ENCODE measurements around the gene THSD4.
"Not testable (repeated sequence)": the region's sequence is repeated elsewhere in the genome, so short reads cannot be mapped to it uniquely, and the experiment has no call there.

Gene THSD4

DNA sequence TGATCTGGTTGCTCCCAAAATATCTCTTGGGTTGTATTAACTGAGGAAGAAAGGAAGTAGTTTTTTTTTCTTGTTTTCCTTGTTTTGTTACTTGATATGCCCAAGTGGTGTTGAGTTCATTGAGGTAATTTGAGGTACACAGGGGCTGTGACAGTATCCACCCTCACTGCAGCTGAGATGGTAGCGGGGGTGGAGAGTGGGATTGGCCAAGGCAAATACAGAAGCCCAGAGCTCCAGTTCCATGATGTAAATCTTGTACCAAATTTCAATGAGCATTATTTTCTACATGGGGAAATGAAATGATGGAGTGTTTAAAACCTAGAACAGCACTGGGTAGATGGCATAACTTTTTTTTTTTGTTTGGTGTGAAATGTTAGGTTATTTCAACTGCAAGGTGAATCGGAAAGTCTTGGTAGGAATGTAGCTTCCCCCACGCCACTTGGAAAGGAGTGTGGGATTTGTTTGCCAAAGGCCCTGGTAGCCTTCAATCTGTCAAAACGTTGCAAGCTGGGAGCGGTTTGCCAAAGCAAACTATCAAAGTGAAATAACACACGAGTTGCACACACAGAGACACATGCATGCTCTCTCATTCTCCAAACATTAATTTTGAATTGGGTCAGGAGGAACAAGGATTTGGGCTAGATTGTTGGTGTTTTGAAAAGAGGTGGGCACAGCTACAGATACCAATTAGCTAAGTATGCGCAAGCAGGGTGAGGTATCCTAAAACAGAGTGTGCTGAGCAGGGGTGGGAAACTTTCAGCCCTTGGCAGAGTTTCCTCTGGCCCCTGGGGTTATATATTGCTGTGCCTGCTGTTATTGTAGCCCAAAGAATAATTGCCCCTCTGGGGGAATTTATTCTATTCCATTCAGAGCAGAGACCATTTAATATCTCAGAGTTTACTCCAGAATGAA lies 34.6 kb downstream of the THSD4 start:
- DNase-seq (ENCODE audit: low spot score): no peak

DNA sequence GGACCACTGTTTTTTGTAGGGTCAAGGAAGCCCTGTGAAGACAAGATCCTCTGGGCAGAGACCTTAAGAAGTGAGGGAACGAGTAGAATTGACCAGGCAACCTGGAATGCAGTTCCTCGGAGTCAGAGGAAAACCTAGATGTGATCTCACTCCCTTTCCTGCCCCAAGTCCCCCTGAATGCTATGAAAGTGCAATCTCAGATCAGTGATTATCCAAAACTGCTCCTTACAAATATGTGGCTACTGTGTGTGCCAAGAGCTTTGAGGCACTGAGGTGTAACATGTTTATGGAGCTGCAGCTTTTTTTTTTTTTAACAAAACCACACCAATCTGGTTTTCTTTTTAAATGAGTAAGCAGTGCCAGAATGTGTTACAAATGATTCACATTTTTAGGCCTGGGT lies 35.8 kb downstream of the THSD4 start:
- DNase-seq (ENCODE audit: low spot score): no peak

DNA sequence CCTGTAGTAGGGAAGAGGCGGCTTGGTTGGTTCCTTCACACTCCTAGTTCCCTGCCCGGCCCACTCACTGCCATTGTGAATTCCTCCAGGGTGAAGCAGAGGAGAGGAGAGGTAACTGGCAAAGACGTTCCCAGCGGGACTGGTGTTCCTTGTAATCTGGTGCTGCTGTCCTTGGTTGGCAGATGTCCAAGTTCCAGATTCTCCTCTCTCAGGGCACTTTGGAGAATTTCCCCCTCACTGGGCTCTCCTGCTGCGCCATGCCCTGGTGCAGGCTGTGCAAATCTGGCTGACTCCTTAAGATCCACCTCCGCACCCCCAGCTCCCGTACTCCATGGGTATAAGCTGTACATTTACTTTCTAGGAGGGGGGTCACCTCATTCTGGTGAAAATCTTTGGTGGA lies 37.3 kb downstream of the THSD4 start:
- DNase-seq (ENCODE audit: low spot score): no peak

DNA sequence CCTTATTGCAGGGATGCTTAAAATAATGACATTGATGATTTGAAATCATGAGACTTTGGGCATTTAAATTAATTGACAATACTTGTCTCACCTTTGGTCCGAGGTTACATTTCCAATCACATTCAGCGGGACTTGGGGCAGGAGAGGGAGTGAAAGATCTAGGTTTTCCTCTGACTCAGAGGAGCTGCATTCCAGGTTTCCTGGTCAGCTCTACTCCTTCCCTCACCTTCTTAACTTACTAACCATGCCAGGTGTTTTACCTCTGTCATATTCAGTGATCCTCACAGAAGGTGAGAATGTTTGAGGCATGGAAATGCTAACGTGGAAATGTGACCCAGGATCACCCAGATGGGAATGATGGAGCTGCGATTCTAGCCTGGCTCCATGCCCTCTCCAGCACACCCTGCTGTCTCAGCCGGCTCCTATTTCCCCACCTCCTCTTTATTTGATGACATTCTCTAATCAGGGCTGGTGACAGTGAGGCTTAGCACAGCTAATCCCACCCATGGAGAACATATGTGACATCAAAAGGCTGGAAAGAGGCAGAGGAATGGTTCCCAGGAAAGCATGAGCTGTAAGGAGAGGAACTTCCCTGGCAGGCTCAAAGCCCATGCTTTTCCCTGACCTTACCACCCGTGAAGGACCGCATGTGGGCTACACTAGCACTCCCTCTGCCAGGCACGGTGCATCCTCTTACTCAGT lies 38.7 kb downstream of the THSD4 start:
- DNase-seq (ENCODE audit: low spot score): no peak

DNA sequence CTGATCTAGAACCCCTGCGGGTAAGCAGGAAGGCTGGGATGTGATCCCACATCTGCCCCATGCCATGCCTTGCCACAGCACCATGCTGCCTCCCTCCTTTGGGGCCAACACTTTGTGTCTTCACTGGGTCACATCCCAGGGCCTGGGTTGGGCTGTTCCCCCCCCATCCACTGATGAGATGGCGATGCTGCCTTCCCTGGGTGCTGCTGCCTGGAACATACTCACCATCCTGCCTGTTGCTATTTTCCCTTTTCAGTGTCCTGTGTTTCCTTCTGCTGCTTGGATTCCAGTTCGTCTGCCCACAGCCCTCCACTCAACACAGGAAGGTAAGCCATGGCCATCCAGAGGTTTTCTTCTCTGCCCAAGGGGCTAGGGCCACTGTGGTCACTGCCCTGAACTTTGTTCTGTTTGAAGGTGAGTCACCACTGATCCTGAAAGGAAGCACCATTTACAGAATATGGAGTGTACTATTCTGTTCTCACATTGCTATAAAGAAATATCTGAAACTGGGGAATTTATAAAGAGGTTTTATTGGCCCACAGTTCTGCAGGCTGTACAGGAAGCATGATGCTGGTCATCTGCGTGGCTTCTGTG lies 39.4 kb downstream of the THSD4 start:
- no peak for DNase-seq (ENCODE audit: low spot score)

DNA sequence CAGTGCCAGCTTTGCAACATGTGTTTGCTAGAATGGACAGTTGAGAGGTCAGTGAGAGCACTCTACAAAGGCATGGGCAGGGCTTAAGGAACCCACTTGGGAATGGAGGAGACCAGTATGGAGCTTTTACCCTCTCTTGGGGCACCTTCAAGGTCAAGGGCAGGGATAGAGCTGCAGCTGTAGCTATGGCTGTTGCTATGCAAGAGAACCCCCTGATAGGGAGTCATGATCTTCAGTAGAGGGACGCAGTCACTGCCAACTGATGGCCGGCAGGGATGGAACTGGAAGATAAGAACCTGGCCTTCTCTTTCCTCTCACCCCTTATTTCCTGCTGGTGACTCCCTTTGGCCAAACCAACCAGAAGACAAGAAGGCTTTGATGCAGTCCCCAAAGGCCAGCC lies 40.3 kb downstream of the THSD4 start:
- no peak for DNase-seq (ENCODE audit: low spot score)

DNA sequence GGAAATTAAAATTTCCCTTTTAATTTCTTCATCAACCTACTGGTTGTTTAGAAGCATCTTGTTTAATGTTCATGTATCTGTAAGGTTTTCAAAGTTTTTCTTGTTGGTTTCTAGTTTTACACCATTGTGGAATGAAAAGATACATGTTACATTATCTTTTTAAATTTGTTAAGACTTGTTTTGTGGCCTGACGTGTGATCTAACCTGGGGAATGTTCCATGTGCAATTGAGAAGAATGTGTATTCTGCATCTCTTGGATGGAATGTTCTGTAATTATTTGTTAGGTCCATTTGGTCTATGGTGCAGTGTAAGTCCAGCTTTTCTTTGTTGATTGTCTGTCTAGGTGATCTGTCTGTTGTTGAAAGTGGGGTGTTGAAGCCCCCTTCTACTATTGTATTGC lies 45.7 kb downstream of the THSD4 start:
- DNase-seq (ENCODE audit: low spot score): no peak

DNA sequence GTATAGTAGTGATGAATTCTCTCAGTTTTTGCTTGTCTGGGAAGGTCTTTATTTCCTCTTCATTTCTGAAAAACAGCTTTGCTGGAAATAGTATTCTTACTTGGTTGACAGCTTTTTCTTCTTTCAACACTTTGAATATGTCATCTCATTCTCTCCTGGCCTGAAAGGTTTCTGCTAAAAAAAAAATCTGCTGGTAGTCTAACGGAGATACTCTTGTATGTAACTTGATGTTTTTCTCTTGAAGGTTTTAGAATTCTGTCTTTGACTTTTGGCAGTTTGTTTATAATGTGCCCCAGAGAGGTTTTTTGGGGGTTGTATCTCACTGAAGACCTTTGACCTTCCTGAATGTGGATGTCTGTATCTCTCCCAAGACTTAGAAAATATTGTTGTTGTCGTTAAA lies 47.0 kb downstream of the THSD4 start:
- no peak for DNase-seq (ENCODE audit: low spot score)

DNA sequence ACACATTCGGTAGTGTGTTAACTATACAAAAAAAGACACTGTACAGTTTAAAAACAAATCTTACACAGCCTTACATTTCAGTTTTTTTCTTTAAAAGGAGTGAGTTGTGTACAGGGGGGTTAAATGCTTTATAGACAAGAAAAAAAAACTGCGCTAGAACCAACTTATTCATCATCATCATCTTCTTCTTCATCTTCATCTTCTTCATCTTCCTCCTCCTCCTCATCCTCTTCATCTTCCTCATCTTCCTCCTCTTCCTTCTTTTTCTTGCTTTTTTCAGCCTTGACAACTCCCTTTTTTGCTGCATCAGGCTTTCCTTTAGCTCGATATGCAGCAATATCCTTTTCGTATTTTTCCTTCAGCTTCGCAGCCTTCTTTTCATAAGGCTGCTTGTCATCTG lies 49.3 kb downstream of the THSD4 start:
- DNase-seq (ENCODE audit: low spot score): not testable (repeated sequence)

DNA sequence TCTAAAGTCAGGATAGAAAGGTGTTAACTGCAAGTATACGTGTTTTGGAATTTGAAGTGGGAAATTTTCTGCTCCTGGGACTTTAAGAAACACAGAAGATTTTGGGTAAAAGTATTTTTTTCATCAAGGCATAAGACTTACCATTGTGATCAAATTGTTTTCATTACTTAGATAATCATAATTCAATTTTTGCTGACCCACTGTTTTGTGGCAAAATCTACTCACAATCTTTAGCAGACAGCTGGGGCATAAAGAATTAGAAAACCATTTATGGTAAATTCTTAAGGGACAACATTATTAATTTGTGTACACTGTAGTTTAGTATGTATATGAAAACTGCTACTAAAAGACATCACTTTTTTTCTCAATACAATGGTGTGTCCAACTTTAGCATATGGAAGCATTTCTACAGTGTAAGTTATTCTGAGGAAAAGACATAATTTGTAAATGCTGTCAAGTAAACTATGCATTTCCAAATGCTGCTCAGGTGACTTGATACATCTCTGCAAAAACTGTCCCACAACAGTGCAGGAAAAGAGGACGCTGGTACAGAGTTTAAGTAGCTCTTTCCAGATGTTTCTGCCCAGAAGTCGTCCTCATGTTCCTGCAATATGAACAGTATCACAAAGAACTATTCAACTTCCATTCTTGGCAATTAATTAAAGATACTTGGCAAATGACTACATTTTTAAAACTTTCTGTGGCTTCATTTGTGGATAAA lies 52.3 kb downstream of the THSD4 start:
- DNase-seq (ENCODE audit: low spot score): no peak

DNA sequence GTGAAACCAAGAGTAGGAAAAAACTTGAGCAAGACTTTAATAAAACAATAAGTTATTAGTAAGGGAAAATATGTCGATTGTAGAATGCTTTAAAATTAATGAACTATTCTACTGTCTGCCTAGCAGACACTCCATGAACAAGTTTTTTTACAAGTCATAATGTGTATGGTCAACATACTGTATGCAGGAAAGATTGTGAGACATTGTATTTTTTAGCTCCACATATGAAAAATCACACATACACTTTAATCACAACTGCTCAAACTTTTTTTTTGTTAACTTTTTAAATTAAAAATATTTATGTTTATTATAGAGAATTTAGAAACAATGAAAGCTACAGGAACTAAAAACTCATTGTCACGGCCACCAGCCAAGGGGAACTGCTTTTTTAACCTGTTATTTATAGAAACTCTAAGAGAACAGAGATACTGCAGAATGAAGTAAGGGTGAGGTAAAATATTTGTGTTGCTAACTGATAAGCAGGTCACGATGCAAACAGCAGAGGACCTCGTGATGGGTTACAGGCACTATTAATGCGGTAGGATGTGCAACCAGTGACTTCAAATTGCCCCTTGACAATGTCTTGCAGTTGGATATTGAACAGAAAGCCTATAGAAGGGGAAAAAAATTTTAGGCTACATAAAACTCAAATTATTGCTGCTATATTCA lies 53.0 kb downstream of the THSD4 start:
- no peak for DNase-seq (ENCODE audit: low spot score)

DNA sequence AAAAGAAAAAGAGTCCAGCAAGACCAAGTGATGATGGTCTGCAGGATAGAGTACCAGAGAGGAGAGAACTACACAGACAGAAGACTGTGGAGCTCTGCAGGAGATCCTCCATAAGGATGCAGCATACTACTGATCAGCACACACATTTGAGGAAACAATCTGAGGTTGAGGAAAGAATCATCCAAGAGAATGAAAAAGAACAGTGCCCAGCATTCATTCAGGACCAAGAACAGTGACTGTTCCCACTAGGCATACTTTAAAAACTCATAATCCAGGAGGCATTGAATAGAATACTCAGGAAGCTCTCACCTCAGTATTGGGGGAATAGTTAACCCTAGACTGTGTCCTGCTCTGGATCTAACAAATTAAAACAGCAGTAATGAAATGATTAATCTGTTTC lies 54.9 kb downstream of the THSD4 start:
- no peak for DNase-seq (ENCODE audit: low spot score)

DNA sequence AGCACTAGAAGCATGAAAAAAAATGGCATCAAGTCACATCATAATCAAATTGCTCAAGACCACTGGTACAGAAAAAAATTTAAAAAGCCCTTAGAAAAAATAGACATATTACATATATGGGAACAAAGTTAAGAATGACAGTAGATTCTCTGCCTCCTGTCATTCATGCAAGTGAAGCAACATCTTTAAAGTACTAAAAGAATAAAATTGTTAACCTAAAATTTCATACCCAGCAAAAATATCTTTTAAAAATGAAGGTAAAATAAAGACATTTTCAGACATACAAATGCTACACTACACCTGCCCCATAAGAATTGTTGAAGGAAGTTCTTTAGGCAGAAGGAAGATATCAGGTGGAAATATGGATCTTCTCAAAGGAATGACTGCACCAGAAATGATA lies 55.9 kb downstream of the THSD4 start:
- DNase-seq (ENCODE audit: low spot score): no peak

DNA sequence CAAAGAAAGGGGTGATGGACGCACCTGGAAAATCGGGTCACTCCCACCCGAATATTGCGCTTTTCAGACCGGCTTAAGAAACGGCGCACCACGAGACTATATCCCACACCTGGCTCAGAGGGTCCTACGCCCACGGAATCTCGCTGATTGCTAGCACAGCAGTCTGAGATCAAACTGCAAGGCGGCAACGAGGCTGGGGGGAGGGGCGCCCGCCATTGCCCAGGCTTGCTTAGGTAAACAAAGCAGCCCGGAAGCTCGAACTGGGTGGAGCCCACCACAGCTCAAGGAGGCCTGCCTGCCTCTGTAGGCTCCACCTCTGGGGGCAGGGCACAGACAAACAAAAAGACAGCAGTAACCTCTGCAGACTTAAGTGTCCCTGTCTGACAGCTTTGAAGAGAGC lies 59.1 kb downstream of the THSD4 start:
- not testable (repeated sequence) for DNase-seq (ENCODE audit: low spot score)

DNA sequence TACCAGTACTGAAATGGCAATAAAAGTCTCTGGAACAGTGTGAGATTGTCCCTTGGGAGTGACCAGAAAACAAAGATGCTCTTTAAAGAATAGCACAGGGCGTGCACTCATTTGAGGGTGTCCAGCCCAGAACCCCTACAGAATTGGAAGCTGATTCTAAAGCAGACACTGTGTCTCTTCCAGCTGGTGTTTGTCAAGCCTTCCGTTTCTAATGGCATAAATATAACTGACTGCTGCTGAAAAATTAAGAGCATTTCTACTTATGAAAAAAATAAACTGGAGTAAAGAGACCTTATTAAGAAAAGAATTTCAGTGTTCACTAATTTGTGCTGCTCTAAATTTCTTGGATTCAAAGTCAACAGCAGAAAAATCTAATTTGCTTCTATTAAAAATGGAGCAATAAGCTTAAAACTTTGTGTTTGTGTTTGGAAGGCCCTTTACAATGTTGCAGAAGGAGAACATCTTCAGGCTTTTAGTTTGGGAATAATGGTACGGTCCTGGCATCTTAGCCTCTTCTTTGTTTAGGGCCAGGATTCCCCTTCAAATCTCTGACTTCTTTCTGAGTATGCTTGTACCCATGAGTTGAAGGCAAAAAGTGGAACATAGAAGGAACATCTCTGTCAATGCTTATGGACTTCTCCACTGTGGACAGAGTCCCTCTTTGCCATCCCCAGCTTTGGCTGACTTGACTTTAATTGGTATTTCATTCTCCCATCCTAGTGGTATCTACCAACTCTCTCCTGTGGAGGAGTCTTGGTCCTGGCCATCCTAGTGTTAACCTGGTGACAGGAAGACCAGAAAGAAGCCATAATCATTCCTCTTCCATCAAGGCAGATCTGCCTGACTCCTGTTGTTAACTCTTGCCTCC lies 65.9 kb downstream of the THSD4 start:
- no peak for DNase-seq (ENCODE audit: low spot score)

DNA sequence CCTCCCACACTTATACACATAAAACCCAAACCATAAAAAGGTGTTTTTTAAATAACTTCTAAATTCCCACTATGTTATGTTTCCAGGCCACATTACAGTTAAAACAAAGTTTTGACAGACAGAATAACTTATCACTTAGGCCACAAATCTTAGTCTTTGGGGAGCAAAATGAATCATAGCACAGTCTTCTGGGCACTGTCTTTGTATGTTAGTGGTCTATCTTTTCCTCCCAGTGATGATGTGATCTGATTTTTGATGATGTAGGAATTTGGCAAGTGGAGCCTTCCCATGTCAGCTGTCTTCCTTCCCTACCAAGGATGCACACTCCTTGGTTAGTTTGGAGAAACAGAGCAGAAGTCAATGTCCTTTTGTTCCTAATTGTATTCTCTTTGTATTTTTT lies 67.3 kb downstream of the THSD4 start:
- DNase-seq (ENCODE audit: low spot score): no peak

DNA sequence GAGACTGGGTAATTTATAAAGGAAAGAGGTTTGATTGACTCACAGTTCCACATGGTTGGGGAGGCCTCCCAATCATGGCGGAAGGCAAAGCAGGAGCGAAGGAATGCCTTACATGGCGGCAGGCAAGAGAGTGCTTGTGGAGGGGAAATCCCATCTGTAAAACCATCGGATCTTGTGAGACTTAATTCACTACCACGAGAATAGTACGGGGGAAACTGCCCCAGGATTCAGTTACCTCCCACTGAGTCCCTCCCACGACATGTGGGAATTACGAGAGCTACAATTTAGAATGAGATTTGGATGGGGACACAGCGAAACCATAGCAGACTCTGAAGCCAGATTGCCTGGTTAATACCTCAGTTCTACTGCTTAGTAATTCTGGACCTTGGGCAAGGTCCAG lies 67.8 kb downstream of the THSD4 start:
- no peak for DNase-seq (ENCODE audit: low spot score)

DNA sequence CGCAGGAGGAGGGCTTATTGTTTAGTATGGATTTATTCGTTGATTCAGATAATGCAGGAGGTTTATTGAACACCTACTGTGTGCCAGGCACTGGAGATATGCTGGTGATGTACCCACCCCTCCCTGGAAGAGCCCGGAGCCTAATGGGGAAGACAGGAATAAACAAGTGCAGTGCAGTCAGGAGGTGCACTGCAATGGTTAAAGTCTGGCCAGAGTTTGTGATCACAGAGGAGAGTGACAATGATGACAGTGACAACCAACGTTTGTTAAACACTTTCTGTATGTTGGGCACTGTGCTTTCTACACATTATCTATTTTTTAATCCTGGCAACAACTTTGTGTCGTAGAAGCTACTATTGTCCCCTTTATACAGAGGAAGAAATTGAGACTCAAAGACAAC lies 70.4 kb downstream of the THSD4 start:
- no peak for DNase-seq (ENCODE audit: low spot score)

DNA sequence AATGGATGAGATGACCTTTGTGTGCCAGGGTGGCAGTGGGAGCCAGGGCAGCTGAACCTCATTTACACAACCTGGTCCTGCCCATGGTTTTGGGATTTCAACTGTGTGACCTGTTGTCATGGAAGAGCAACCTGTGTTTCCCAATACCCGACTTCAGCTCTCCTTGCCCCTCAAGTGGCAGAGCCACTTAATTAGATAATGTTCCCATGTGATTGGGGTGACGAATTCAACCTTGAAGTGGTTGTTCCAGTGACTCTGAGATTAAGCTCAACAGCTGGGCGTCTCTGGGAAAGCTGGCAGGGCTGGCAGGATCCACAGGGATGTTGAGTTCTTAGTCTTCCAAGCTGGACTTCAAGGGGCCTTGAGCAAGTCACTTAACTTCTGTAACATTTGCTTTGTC lies 71.0 kb downstream of the THSD4 start:
- DNase-seq (ENCODE audit: low spot score): no peak

DNA sequence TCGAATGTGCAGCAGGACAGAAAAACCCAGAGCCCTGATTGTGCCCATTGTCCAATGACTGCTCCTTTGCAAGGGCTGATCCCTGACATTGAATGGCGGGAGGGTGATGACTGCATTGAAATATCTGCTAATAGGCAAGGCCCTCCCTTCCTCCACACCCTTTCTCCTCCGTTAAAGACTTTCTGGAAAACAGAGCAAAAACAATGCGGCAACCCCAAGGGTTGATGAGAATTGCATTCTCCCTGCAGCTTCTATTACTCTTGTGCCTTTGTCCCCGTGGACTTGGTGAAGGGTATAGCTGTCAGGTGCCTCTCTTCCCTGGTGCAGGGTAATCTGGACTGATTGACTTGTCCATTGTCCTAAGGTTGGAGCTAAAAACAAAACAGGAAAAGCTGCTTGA lies 71.8 kb downstream of the THSD4 start:
- DNase-seq (ENCODE audit: low spot score): no peak

DNA sequence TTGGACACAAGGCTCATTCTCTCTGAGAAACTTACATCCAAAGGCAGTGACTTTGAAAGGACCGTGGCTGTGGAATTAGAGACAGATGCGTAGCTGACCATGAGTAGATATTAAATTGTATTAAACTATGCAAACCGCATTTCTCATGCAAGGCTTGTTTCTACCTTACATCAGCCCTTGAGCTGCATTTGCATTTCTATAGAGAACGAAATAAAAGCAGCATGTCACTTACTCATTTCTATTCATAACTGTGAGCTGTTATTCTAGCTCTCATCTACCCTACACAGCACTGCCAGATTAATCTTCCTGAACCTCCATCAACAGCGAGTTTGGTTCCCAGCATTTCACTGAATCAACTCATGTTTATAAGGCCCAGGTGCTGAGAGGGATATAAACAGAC lies 72.3 kb downstream of the THSD4 start:
- no peak for DNase-seq (ENCODE audit: low spot score)

Data from SK-N-DZ (cell line).